Lower leg skin (tissue), 3 donors: ENCODE data around the gene GRN.

Experiments
- POLR2A ChIP-seq, 2 donors: fragments of 450-650 bp; IDR thresholded peaks; one replicate each; pipeline ENCODE4 v1.6.1; 2016 to 2017; ENCODE audit warnings: antibody characterized with exemption in 2 of 2, mild to moderate bottlenecking in 1 of 2, moderate library complexity in 1 of 2
- TF ChIP-seq, protein P1 (sequence below), 3 donors: fragments of 450-650 bp; IDR thresholded peaks; one replicate each; pipeline ENCODE4 v1.5.1; 2016; ENCODE audit warnings: antibody characterized with exemption in 3 of 3, mild to moderate bottlenecking in 3 of 3, moderate library complexity in 2 of 3

- TF ChIP-seq, protein P1, sequence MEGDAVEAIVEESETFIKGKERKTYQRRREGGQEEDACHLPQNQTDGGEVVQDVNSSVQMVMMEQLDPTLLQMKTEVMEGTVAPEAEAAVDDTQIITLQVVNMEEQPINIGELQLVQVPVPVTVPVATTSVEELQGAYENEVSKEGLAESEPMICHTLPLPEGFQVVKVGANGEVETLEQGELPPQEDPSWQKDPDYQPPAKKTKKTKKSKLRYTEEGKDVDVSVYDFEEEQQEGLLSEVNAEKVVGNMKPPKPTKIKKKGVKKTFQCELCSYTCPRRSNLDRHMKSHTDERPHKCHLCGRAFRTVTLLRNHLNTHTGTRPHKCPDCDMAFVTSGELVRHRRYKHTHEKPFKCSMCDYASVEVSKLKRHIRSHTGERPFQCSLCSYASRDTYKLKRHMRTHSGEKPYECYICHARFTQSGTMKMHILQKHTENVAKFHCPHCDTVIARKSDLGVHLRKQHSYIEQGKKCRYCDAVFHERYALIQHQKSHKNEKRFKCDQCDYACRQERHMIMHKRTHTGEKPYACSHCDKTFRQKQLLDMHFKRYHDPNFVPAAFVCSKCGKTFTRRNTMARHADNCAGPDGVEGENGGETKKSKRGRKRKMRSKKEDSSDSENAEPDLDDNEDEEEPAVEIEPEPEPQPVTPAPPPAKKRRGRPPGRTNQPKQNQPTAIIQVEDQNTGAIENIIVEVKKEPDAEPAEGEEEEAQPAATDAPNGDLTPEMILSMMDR (IDR thresholded peaks at IDR 0.05), result no peak
- no peak for TF ChIP-seq POLR2A (IDR thresholded peaks at IDR 0.05)
These were observed 14.5 kb downstream of the GRN start for GRCh38 chr17:44359458-44360143.
